ENCODE data around the gene CHST13.

CHST13 gene

GRCh38 chr3:126511291-126511690 lies 12.7 kb upstream of the CHST13 start:
- no peak for DNase-seq

- no peak for DNase-seq
These were observed 11.9 kb upstream of the CHST13 start for GRCh38 chr3:126512026-126512425.

- no peak for DNase-seq
These were observed 10.9 kb upstream of the CHST13 start for GRCh38 chr3:126512916-126513650.

GRCh38 chr3:126514161-126514560 lies 9.8 kb upstream of the CHST13 start:
- no peak for DNase-seq

GRCh38 chr3:126515066-126515706 lies 8.8 kb upstream of the CHST13 start:
- DNase-seq, result no peak

- DNase-seq, result no peak
These were observed 7.6 kb upstream of the CHST13 start for GRCh38 chr3:126516152-126516935.

GRCh38 chr3:126516936-126517290 lies 7.0 kb upstream of the CHST13 start:
- DNase-seq, result no peak

GRCh38 chr3:126517291-126517951 lies 6.5 kb upstream of the CHST13 start, which contains the start of gene UROC1:
Gene UROC1 (minus strand): TSS chr3:126517773. CDS start chr3:126517719, 54 bp downstream.
- no peak for DNase-seq

- DNase-seq, result no peak
These were observed 5.8 kb upstream of the CHST13 start for GRCh38 chr3:126517986-126518778.

- no peak for DNase-seq
These were observed 5.2 kb upstream of the CHST13 start for GRCh38 chr3:126518779-126519177.

- DNase-seq, result no peak
These were observed 4.2 kb upstream of the CHST13 start for GRCh38 chr3:126519506-126520455.

GRCh38 chr3:126521122-126521891 lies 2.6 kb upstream of the CHST13 start:
- DNase-seq, result no peak

- DNase-seq, result no peak
These were observed 1.6 kb upstream of the CHST13 start for GRCh38 chr3:126522363-126522788.

GRCh38 chr3:126524429-126524988 lies 554 bp downstream of the CHST13 start:
- DNase-seq, result no peak

GRCh38 chr3:126525091-126525852 lies 1.3 kb downstream of the CHST13 start:
- no peak for DNase-seq

- no peak for DNase-seq
These were observed 2.1 kb downstream of the CHST13 start for GRCh38 chr3:126525853-126526667.

- no peak for DNase-seq
These were observed 2.7 kb downstream of the CHST13 start for GRCh38 chr3:126526668-126527005.

- no peak for DNase-seq
These were observed 3.1 kb downstream of the CHST13 start for GRCh38 chr3:126527006-126527405.

Data from DMS153 (cell line).